Left lung (tissue), 10 donors: ENCODE measurements around the gene FUOM. TPM values are rescaled to one million over a fixed set of nuclear protein-coding genes. Genes with fewer than 3 reads are reported as not detected.
"Not testable (repeated sequence)": the region's sequence is repeated elsewhere in the genome, so short reads cannot be mapped to it uniquely, and the experiment has no call there.

ENCODE experiments used
- ATAC-seq: fragments of 200-7000 bp; cut with Tn5 transposase; one replicate; pipeline ENCODE4 v1.9.1; 2020; ENCODE audit warnings: moderate library complexity
- DNase-seq, 4 donors: peaks; one replicate each; pipeline ENCODE4 v3.0.0-alpha.2; 2013 to 2020
- H3K27ac ChIP-seq, 2 donors: fragments of 200-600 bp; sonication (generic) in 1 of 2; one replicate each; pipeline versions ENCODE4 v1.5.0 to v1.8.0; 2020 to 2021
- H3K27me3 ChIP-seq, 2 donors: fragments of 200-600 bp; sonication (generic) in 1 of 2; one replicate each; pipeline versions ENCODE4 v1.5.0 to v1.8.0; 2020 to 2021
- H3K36me3 ChIP-seq, 2 donors: fragments of 200-600 bp; sonication (generic) in 1 of 2; one replicate each; pipeline versions ENCODE4 v1.5.0 to v1.8.0; 2020 to 2021
- H3K4me1 ChIP-seq, 2 donors: fragments of 200-600 bp; one replicate each; pipeline ENCODE4 v1.8.0; 2021
- H3K4me3 ChIP-seq, 2 donors: fragments of 200-600 bp; sonication (generic) in 1 of 2; one replicate each; pipeline versions ENCODE4 v1.5.0 to v1.8.0; 2020 to 2021; ENCODE audit warnings: mild to moderate bottlenecking in 1 of 2
- H3K9me3 ChIP-seq, 2 donors: fragments of 200-600 bp; sonication (generic) in 1 of 2; one replicate each; pipeline versions ENCODE4 v1.5.0 to v1.8.0; 2020 to 2021
- intact Hi-C, 2 donors: fragments of 100-400 bp; cut with DNase I; formaldehyde crosslinking; loops; one replicate each; pipeline versions ENCODE4 v1.11.2 to v1.14.2; 2022
- polyA plus RNA-seq, 6 donors: library from polyadenylated mRNA; unstranded; fragments of 120-200 nt; gene quantifications; one replicate each; pipeline ENCODE4 v1.2.1, GENCODE V29; 2013; ENCODE audit not compliant: insufficient read length in 6 of 6
- total RNA-seq, 2 donors: library from RNA; stranded (reverse); fragmentation: NEBNext Ultra II Directional; extraction: Animal tissue kit (Norgen Biotek cat#: 25700); gene quantifications; one replicate each; pipeline ENCODE4 v1.2.1, GENCODE V29; 2021
- TF ChIP-seq, protein P1 (sequence below), 2 donors: fragments of 200-600 bp; sonication (generic) in 1 of 2; IDR thresholded peaks; one replicate each; pipeline versions ENCODE4 v1.5.0 to v1.8.0; 2021; ENCODE audit warnings: antibody characterized with exemption in 2 of 2
- donor health status: DM: no; HTN: yes; CAD: no.
- donor health status: DM: no; HTN: no; CAD: no.

Gene FUOM
- total and polyA plus RNA-seq, 8 donors, result 6.2 to 24.1 (median 9.4) TPM

DNA sequence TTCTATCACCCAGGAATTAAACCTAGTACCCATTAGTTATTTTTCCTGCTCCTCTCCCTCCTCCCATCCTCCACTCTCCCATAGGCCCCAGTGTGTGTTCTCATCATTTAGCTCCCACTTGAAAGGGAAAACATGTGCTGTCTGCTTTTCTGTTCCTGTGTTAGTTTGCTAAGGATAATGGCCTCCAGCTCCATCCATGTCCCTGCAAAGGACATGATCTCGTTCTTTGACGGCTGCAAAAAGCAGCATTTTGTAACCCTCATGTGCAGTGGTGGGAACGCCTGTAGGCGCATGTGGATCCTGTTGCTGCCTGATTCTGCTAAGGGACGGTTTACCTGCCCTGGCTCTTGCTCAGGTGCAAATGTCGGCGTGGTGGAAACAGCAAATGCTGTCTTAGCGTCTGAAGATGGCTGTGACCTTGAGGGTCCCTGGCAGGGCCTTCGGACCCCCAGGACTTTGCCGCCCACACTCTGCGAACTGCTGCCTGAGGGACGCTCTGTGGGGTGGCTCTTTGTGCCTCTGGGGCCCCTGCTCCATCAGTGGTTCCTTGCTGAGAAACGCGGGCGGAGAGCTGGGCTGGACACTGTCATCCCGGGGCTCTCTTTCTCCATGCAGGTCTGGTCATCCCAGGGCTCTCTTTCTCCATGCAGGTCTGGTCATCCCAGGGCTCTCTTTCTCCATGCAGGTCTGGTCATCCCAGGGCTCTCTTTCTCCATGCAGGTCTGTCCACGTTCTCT is 30.6 kb upstream of the FUOM start:
- intact Hi-C loops, result no loop called here
- no peak for ATAC-seq

DNA sequence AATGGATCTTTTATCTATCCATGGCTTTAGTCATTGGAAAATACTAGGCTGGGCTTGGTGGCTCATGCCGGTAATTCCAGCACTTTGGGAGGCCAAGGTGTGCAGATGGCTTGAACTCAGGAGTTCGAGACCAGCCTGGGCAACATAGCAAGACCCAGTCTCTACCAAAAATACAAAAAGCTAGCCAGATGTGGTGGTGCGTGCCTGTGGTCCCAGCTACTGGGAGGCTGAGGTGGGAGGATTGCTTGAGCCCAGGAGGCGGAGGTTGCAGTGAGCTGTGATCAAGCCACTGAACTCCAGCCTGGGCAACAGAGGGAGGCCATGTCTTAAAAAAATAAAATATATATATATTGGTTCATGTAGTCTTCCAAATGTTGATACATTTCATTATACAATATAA is 29.1 kb upstream of the FUOM start:
- intact Hi-C loops, DNase-seq, ATAC-seq, H3K27me3 ChIP-seq, H3K4me3 ChIP-seq, H3K9me3 ChIP-seq, H3K4me1 ChIP-seq, H3K36me3 ChIP-seq, H3K27ac ChIP-seq: not testable (repeated sequence)

More for the DNA sequence above, 30.6 kb upstream of the FUOM start:
- no peak overlapping the region for H3K4me3 ChIP-seq
- TF ChIP-seq, protein P1, sequence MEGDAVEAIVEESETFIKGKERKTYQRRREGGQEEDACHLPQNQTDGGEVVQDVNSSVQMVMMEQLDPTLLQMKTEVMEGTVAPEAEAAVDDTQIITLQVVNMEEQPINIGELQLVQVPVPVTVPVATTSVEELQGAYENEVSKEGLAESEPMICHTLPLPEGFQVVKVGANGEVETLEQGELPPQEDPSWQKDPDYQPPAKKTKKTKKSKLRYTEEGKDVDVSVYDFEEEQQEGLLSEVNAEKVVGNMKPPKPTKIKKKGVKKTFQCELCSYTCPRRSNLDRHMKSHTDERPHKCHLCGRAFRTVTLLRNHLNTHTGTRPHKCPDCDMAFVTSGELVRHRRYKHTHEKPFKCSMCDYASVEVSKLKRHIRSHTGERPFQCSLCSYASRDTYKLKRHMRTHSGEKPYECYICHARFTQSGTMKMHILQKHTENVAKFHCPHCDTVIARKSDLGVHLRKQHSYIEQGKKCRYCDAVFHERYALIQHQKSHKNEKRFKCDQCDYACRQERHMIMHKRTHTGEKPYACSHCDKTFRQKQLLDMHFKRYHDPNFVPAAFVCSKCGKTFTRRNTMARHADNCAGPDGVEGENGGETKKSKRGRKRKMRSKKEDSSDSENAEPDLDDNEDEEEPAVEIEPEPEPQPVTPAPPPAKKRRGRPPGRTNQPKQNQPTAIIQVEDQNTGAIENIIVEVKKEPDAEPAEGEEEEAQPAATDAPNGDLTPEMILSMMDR (IDR thresholded peaks at IDR 0.05), result no peak
- no peak for DNase-seq
- peak overlapping the region in 1 of 2 donors; percentile 60 for H3K27ac ChIP-seq
- H3K9me3 ChIP-seq, result no peaks in the 10 kb centered on the region
- H3K27me3 ChIP-seq, result no peaks in the 10 kb centered on the region
- H3K4me1 ChIP-seq, result peaks cover 0 to 11% of the 10 kb centered on the region in 2 donors
- peaks cover 0 to 6% of the 10 kb centered on the region in 2 donors for H3K36me3 ChIP-seq

DNA sequence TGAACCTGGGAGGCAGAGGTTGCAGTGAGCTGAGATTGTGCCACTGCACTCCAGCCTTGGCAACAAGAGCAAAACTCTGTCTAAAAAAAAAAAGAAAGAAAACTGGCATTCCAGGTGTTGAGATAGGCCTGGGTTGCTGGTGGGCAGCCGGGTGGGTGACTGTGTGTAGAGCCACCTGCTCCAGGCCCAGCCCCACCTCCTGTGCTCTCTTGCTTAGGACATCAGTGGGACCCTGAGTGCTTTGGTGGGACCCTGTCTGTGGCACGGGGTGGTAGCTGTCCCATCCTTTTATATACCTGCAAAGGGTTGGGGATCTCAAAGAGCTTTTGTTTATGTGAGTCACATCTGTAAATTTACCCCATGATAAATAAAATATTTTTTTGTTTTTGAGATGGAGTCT is 27.4 kb upstream of the FUOM start:
- ATAC-seq (no peak), DNase-seq (peak in 2 of 4 donors; percentile 13 to 50)
- TF ChIP-seq, protein P1 (IDR thresholded peaks at IDR 0.05), result no peak
- no peaks in the 10 kb centered on the region for H3K9me3 ChIP-seq
- peaks cover 0 to 4% of the 10 kb centered on the region in 2 donors for H3K27me3 ChIP-seq
- H3K27ac ChIP-seq, result no peak overlapping the region
- H3K4me1 ChIP-seq, result peaks cover 0 to 12% of the 10 kb centered on the region in 2 donors
- no peak overlapping the region for H3K4me3 ChIP-seq
- intact Hi-C loops, result no loop called here
- peaks cover 0 to 6% of the 10 kb centered on the region in 2 donors for H3K36me3 ChIP-seq

DNA sequence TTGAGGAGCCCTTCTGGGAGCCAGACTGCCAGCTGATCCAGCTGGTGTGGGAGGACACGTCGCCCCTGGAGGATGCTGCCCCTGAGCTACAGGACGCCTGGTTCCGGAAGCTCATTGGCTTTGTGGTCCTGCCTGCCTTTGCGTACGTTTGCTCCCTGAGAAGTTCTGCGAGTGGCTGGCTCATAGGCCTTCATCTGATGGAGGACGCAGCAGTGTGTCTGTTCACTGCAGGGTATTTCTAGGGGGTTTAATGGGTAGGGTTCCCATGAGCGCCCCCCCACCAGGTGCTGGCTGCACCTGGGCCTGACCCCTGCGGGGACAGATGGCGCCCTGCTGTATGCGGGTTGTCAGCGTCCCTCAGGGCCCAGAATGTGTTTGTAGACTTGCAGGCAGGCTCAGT is 26.3 kb upstream of the FUOM start:
- ATAC-seq (no peak), DNase-seq (peak in 2 of 4 donors; percentile 24 to 40)
- peaks cover 0 to 14% of the 10 kb centered on the region in 2 donors for H3K4me1 ChIP-seq
- H3K27ac ChIP-seq, result no peak overlapping the region
- intact Hi-C loops, result no loop called here
- peaks cover 0 to 15% of the 10 kb centered on the region in 2 donors for H3K27me3 ChIP-seq
- TF ChIP-seq, protein P1 (IDR thresholded peaks at IDR 0.05), result no peak
- H3K4me3 ChIP-seq, result no peak overlapping the region
- H3K9me3 ChIP-seq, result no peaks in the 10 kb centered on the region
- H3K36me3 ChIP-seq, result peaks cover 0 to 1% of the 10 kb centered on the region in 2 donors

DNA sequence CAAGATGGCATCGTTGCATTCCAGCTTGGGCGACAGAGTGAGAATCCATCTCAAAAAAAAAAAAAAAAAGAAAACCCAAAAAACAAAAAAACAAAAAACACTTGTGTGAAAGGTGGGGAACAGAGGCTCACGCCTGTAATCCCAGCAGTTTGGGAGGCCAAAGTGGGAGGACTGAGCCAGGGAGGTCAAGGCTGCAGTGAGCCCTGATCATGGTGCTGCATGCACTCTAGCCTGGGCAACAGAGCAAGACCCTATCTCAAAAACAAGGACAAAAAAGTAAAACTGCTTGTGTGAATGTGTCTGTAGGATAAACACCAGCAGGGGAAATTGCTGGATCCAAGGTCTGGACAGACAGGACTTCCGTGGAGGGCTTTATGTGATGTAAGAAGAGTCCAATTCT is 25.7 kb upstream of the FUOM start:
- Histone ChIP-seq H3K27me3 (peaks cover 0 to 16% of the 10 kb centered on the region in 2 donors), H3K4me3 (no peak overlapping the region), H3K9me3 (no peaks in the 10 kb centered on the region), H3K27ac (no peak overlapping the region), H3K4me1 (peaks cover 0 to 15% of the 10 kb centered on the region in 2 donors), H3K36me3 (no peaks in the 10 kb centered on the region)
- DNase-seq, result no peak
- TF ChIP-seq, protein P1 (IDR thresholded peaks at IDR 0.05), result no peak
- intact Hi-C loops, result no loop called here
- no peak for ATAC-seq
